ELF-1 (cell line): ENCODE measurements around the gene GBGT1.
A peak's percentile ranks its signal among the peaks of the same experiment; 100 is the strongest.

Experiments used
- DNase-seq: peaks from one replicate; pipeline ENCODE4 v3.0.0-alpha.2; 2016; ENCODE audit warnings: low read depth, low spot score

GBGT1 gene

DNA sequence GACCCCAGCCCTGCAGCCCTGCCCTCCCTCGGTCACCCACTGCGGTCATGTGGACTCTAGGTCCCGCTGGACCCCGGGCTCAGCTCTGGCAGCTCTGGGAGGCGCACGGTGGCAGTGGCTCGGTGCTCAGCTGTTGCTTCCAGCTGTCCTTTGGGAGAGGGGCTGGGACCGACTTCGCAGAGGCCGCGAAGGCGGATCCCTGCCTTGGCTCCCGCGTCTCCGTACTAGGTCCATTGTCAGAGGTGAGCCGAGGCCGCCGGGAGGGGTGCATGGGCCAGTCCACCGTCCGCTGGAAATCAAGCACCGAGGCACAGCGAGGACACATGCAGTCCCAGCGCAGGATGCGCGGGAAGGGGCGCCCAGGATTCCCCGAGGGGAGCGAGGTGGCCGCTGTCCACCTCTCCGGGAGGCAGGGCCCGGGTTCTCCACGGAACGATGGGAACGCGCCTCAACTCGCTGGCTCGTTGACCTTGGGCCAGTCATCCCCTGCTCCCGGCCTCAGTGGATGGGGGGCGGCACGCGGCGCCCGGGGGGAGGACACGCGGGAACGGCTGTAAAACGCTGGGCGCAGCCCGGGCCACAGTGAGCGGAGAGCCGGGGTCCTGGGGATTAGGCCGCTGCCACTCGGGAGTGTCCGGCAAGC is 732 bp downstream of the GBGT1 start:
- no peak for DNase-seq

- DNase-seq: no peak
These were observed 2.2 kb downstream of the GBGT1 start for GRCh38 chr9:133161547-133161950.

DNA sequence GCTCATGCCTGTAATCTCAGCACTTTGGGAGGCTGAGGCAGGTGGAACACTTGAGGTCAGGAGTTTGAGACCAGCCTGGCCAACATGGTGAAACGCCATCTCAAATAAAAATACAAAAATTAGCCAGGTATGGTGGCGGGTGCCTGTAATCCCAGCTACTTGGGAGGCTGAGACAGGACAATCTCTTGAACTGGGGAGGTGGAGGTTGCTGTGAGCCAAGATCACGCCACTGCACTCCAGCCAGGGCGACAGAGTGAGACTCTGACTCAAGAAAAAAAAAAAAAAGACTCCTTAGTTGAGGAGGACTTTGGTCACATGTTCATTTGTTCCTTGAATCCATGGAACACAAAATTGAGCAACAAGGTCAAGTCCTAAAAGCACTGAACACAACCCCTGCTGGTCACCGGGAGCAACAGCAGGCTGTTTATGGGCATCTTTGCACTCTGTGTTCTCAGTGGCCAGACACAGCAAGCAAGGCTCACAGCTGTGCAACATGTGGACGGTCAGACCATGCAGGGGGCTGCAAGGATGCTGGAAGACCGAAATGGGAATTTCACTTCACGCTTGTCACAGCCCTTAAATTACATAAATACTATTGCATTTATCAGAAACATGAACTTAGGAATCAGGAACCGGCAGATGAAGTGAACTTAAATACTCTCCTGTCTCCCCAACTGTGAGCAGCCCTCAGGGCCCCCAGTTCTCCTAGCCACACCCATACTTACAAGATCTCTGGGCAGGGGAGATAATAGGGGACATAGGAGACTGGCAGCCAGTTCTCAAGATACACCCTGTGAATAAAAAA is 2.8 kb downstream of the GBGT1 start:
- DNase-seq: peak; percentile 55

- no peak for DNase-seq
These were observed 5.0 kb downstream of the GBGT1 start for GRCh38 chr9:133158695-133159094.

DNA sequence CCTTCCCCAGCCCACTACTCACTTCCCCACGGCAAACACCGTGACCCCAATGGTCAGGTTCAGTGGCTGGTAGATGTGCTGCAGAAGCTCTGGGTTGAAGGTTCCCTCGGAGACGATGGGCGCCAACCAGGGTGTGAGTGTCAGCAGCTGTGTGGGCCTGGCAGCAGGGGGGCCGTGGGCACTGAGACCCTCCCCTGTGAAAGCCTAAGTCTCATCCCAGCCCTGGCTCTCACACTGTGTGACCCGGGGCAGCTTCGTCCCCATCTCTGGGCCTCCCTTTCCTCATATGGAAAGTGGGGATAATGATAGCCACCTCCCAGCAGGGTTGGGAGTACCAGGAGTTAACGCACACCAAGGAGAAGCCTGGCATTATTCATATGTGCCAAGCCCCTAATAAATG is 8.6 kb downstream of the GBGT1 start:
- no peak for DNase-seq

DNA sequence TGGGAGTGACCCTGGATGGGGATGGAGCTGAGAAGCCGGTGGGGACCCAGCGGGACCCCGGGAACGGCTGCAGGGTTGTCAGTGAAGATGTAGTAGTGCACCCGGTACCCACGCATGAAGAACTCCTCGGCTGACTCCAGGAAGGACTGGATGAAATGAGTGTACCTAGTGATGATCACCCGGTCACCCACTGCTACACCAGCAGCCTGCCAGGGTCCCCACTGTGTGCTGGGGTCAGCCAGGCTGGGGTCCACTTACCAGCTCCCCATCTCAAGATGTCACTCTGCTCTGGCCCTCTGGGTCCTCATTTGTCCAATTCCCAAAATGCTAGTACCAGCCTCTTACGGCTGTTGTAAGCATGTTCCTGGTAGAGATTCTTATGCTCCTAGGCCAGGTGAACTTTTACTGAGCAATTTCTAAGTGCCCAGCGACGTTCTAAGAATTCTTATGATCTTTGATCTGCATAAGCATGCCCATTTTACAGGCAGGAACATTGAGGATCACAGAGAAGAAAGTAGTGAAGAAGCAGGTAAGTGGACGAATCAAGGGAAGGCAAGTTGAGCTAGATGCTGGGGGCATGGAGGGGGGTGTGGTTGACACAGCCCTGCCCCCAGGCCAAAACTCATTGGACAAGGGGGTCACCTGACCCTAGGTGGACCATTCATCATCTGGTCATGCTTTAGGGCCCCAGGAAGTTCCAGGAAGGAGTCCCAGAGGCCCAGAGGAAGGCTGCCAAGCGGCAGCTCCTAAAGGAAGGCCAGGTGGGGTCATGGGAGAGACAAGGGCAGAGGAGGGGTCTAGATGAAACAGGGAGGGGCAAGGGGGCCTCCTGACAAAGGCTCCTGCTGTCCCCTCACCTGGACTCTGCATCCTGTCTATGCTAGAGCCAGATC is 9.4 kb downstream of the GBGT1 start:
- no peak for DNase-seq

- DNase-seq: no peak
These were observed 10.3 kb downstream of the GBGT1 start for GRCh38 chr9:133153227-133154096.

- DNase-seq: no peak
These were observed 11.9 kb downstream of the GBGT1 start for GRCh38 chr9:133151601-133152525.

DNA sequence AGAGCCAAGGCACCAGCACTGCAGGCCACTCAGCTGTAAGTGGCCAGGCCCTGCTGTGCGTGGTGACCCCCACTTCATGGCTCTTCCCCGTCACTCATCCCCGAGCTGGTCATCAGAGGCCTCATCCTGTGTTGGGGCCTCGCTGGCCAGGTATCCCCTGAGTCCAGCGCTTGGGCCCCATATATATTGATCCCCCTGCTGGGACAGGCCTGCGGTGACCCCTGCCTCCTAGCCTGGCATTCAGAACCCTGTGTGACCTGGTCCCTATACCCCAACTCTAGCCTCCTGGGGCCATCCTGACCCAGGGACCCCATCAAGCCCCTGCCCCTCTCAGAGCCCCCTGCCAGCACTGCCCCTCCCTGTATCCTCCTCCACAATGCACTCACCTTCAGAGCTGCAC is 12.7 kb downstream of the GBGT1 start:
- no peak for DNase-seq

- DNase-seq: peak; percentile 94
These were observed 14.3 kb downstream of the GBGT1 start for GRCh38 chr9:133149130-133150015.

DNA sequence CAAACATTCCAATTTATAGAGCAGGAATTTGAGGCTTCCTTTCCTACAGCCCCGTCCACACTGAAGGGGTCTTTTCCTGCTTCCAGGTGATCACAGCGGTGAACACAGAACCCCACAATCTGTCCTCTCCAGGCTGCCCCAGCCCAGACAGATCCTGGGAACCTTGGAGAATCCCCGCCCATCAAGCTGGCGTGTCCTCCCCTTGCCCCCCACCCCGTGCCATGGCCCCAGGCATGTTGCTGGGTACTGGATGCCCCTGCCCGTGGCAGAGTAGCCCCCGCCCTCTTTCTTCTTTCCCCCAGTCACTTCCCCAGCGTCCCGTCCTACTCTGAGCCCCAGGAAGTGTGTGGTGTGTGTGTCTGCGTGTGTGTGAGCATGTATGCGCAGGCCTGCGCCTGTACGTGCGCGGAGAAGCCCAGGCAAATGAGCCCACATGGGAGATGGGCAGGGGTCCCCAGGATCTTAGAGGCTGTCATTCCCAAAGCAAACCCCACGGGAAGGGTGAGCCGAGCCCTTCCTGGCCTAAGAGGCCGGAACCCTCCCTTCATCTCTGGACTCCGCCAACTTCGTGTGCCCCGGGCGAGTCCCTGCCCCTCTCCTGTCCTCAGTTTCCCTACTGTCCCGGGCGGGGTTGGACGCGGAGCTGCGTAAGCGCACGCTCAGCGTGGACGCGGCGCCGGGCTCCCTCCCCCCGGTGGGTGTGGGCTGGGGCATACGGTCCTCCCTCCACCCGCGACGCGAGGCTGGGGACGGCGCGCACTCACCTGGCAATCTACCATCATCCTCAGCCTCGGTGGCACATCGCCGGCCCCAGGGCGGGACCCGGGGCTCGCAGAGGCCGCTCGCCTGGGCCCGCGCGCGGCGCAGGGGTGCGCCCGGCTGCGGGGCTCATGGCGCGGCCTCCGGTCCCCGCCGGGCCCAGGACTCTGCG is 15.2 kb downstream of the GBGT1 start:
- DNase-seq: peak; percentile 36

DNA sequence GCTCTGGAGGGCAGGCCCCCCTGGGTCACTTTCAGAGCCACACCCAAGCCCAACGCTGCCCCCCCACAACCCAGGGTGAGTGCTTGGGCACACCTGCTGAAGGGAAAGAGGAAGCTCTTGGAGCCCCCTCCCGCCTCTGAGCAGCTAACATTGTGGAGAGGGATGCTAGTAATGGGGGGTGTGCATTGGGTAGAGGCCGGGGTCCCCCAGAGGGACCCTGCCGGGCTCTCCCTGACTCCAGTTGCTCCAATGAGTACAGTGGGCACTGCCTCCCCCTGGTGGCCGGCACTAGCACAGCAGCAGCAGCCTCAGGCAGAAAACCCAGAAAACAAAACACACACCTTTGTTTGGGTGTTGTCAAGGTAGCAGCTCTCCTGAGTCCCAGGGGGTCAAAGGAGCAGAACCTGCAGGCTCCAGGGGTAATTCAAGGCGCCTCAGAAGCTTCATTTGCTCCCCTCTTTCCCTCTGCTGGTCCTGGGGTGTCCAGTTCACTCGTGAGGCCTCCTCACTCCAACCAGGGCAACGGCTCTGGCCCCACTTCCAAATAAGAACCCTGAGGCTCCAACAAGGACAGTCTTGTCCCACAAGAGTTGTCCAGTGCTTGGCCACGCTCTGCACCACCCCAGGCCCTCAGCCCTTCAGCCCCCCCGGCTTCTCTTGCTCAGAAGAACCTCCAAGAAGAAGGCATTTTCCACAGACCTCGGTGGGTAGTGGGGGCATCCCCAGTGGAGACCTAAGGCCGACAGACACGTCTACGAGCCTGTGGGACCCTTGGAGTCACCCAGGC is 16.1 kb downstream of the GBGT1 start:
- DNase-seq: peak; percentile 95

DNA sequence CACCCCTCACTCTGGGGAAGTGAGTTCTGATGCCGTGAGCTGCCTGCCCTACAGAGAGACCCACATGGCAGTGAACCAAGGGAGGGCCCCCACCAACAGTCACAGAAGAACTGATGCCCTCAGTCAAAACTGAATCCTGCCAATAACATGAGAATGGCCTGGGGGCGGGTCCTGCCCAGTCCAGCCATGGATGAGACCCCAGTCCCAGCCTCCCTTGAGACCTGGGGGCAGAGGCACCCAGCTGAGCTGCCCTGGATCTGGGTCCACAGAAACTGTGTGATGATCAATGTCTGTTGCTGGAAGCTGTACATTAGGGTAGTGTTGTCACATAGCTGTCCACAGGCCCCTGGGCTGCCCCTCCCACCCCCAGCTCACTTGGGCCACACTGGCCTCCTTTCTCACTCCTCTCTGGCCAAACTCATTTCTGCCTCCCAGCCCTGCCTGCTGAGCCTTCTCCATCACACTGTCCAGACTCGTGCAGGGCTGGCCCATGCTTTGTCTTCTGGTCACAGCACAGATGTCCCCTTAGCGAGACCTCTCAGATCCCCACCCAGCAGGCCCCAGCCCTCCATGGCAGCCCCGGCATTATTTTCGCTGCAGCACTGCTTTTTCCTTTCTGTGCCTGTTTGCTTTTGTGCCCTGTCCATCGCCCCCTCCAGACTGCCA is 16.8 kb downstream of the GBGT1 start:
- DNase-seq: no peak

GRCh38 chr9:133144904-133145851 is 18.5 kb downstream of the GBGT1 start:
- DNase-seq: no peak

- DNase-seq: peak; percentile 89
These were observed 19.4 kb downstream of the GBGT1 start for GRCh38 chr9:133144142-133144903.
